Right lobe of liver (tissue), 6 donors: ENCODE measurements around the gene ZFAND6. TPM values are rescaled to one million over a fixed set of nuclear protein-coding genes. Genes with fewer than 3 reads are reported as not detected.

ENCODE experiments used
- ATAC-seq, 4 donors: fragments of 200-7000 bp; cut with Tn5 transposase; one replicate each; pipeline ENCODE4 v1.9.1; 2020; ENCODE audit warnings: mild to moderate bottlenecking in 4 of 4, moderate library complexity in 4 of 4
- DNase-seq, 3 donors: peaks; one replicate each; pipeline ENCODE4 v3.0.0-alpha.2; 2020
- H3K27ac ChIP-seq, 3 donors: fragments of 200-600 bp; one replicate each; pipeline ENCODE4 v1.8.0; 2022
- H3K27me3 ChIP-seq, 2 donors: fragments of 200-600 bp; one replicate each; pipeline ENCODE4 v1.8.0; 2022
- H3K36me3 ChIP-seq, 4 donors: fragments of 200-600 bp; sonication (generic) in 1 of 4; one replicate each; pipeline versions ENCODE4 v1.5.1 to v1.8.0; 2017 to 2022; ENCODE audit warnings: control low read depth in 1 of 4
- H3K4me1 ChIP-seq, 4 donors: fragments of 200-600 bp; sonication (generic) in 1 of 4; one replicate each; pipeline versions ENCODE4 v1.5.1 to v1.8.0; 2017 to 2022; ENCODE audit warnings: control low read depth in 1 of 4
- H3K4me3 ChIP-seq, 3 donors: fragments of 200-600 bp; one replicate each; pipeline ENCODE4 v1.8.0; 2022
- H3K9me3 ChIP-seq, 4 donors: fragments of 200-600 bp; sonication (generic) in 1 of 4; one replicate each; pipeline versions ENCODE4 v1.5.1 to v1.8.0; 2017 to 2022; ENCODE audit warnings: control low read depth in 1 of 4
- POLR2A ChIP-seq: fragments of 450-650 bp; IDR thresholded peaks from one replicate; pipeline ENCODE4 v1.6.1; 2017; ENCODE audit warnings: antibody characterized with exemption, mild to moderate bottlenecking
- WGBS: methylation state at CpG from one replicate; pipeline ENCODE4 v1.1.6; 2018; ENCODE audit warnings: low coverage, low lambda C conversion rate; ENCODE audit not compliant: insufficient coverage; ENCODE audit errors: missing lambda C conversion rate; 5-methylcytosine and 5-hydroxymethylcytosine counted together
- intact Hi-C, 2 donors: fragments of 100-400 bp; cut with DNase I; formaldehyde crosslinking; loops; one replicate each; pipeline versions ENCODE4 v1.11.2 to v1.14.1; 2022
- total RNA-seq, 6 experiments: library from RNA; depleted of rRNA in 2 of 6; stranded (reverse); fragments of >200 nt in 2 of 6; fragmentation: NEBNext Ultra II Directional in 3 of 6; extraction: Animal tissue kit (Norgen Biotek cat#: 25700) in 3 of 6; gene quantifications; one replicate each; pipeline versions ENCODE4 v1.1.0 to v1.2.4, GENCODE V29; 2016 to 2023
- TF ChIP-seq, protein P1 (sequence below), 4 donors: fragments of 200-600 bp in 3 of 4; fragments of 450-650 bp in 1 of 4; IDR thresholded peaks; one replicate each; pipeline versions ENCODE4 v1.5.1 to v1.8.0; 2016 to 2022; ENCODE audit warnings: antibody characterized with exemption in 4 of 4, mild to moderate bottlenecking in 2 of 4
- donor health status: DM: no; HTN: yes; CAD: no.
- donor health status: DM: no; HTN: no; CAD: no.
- donor health status: DM: no; HTN: no; CAD: no.
- donor health status: DM: no; HTN: yes; CAD: no.
- donor health status: DM: no; HTN: yes; CAD: no.

The ZFAND6 gene
- total RNA-seq, 6 experiments from 2014 or later = 46.1 to 111 (median 48.9) TPM

DNA sequence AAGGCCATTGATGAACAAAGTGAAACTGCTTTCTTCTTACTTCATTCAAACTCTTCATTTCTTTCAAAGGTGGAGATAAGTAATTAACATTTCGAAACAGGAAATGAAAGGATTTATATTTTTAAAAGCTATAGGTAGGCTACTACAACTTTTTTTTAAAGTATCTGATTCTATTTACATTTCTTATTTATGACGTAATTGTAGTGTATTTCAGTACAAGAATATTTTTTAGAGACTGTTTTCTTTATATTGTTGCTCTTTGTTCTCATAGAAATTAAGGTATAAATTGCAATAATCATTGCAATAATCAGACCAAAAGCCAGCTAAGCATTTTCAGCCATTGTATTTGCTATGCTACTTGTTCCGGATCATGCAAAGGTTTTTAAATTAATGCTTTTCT lies 13.7 kb downstream of the ZFAND6 start:
- intact Hi-C loops = no loop called here
- no peak for ATAC-seq
- 19% methylated on average over 3 of the region's 3 CpGs for WGBS
- Histone ChIP-seq H3K27ac (no peak overlapping the region), H3K9me3 (no peaks in the 10 kb centered on the region), H3K36me3 (no peaks in the 10 kb centered on the region), H3K4me3 (peak overlapping the region in 1 of 3 donors; percentile 48), H3K27me3 (no peaks in the 10 kb centered on the region), H3K4me1 (peaks cover 0 to 77% (median 25%) of the 10 kb centered on the region in 4 donors)
- TF ChIP-seq, protein P1, sequence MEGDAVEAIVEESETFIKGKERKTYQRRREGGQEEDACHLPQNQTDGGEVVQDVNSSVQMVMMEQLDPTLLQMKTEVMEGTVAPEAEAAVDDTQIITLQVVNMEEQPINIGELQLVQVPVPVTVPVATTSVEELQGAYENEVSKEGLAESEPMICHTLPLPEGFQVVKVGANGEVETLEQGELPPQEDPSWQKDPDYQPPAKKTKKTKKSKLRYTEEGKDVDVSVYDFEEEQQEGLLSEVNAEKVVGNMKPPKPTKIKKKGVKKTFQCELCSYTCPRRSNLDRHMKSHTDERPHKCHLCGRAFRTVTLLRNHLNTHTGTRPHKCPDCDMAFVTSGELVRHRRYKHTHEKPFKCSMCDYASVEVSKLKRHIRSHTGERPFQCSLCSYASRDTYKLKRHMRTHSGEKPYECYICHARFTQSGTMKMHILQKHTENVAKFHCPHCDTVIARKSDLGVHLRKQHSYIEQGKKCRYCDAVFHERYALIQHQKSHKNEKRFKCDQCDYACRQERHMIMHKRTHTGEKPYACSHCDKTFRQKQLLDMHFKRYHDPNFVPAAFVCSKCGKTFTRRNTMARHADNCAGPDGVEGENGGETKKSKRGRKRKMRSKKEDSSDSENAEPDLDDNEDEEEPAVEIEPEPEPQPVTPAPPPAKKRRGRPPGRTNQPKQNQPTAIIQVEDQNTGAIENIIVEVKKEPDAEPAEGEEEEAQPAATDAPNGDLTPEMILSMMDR (IDR thresholded peaks at IDR 0.05) = no peak
- TF ChIP-seq POLR2A = no peak
- DNase-seq = no peak

DNA sequence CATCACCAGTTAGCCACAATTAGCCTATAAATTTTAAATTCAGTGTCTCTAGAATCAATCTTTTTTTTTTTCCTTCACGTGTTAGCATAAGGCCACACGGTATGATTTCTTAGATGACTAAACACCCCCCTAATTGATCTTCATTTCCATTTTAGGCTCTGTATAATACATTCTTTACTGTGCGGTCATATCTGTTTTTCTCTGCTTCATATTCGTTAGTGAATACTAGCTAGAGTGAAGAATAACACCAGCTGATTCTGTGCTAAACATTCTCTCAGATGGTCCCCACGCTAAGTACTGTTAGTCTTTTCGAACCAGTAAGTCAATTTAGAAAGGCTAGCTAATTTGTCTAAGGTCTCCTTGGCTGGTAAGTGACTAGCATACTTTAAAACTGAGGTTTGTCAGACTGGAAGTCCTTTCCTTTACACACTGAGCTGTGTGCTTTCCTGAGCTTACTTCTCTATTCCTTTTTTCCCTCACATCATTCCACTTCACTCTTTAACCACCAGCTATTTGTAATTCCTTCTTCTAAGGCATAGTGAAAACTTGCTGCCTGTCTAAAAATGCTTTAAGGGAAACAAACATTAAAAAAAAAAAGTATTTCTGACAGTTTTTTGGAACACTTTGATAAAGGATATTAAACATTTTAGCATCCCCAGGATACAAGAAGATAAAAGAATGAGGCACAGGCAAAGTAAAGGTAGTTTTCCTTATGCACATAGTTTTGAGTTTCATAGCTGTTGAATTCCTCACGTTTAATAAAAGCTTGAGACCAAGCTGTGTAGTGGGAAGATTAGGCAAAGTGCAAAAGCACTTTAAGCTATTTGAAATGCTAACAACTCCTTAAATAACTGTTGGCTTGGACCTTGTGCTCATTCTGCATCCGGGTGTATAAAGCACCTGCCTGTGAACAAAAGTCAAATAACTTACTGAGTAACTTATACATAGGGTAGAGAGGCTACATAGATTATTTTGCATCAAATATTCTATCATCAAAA lies 17.1 kb downstream of the ZFAND6 start:
- Histone ChIP-seq H3K27ac (no peak overlapping the region), H3K4me3 (no peak overlapping the region), H3K4me1 (peaks cover 0 to 48% (median 12%) of the 10 kb centered on the region in 4 donors), H3K36me3 (no peaks in the 10 kb centered on the region), H3K9me3 (no peaks in the 10 kb centered on the region), H3K27me3 (no peaks in the 10 kb centered on the region)
- ATAC-seq (peak; percentile 18 to 33 (median 26)), DNase-seq (no peak)
- TF ChIP-seq, protein P1 (IDR thresholded peaks at IDR 0.05) = no peak
- no peak for TF ChIP-seq POLR2A
- 47% methylated on average over 8 of the region's 8 CpGs for WGBS
- intact Hi-C loops = no loop called here

DNA sequence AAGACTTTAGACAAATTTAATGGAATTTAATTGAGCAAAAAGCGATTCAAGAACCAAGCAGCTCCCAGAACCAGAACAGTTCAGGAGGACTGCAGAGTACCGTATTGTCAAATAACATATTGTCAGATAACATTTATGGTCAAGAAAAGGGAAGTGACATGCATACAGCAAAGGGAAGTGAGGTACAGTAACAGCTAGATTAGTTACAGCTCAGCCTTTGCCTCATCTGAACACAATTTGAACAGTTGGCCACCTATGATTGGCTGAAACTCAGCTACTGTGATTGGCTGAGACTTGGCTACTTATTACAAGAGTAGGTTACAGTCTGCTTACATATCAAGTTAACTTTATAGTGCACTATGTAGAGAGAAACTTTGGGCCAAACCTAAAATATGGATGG lies 21.9 kb downstream of the ZFAND6 start:
- ATAC-seq (peak in 2 of 4 donors; percentile 23 to 40), DNase-seq (no peak)
- no peaks in the 10 kb centered on the region for H3K27me3 ChIP-seq
- intact Hi-C loops = no loop called here
- no peaks in the 10 kb centered on the region for H3K9me3 ChIP-seq
- no peak overlapping the region for H3K27ac ChIP-seq
- H3K4me1 ChIP-seq = peaks cover 0 to 45% (median 4%) of the 10 kb centered on the region in 4 donors
- no peak overlapping the region for H3K4me3 ChIP-seq
- WGBS = 80% methylated on average over 1 of the region's 2 CpGs
- H3K36me3 ChIP-seq = no peaks in the 10 kb centered on the region
- TF ChIP-seq, protein P1 (IDR thresholded peaks at IDR 0.05) = no peak
- TF ChIP-seq POLR2A = no peak

DNA sequence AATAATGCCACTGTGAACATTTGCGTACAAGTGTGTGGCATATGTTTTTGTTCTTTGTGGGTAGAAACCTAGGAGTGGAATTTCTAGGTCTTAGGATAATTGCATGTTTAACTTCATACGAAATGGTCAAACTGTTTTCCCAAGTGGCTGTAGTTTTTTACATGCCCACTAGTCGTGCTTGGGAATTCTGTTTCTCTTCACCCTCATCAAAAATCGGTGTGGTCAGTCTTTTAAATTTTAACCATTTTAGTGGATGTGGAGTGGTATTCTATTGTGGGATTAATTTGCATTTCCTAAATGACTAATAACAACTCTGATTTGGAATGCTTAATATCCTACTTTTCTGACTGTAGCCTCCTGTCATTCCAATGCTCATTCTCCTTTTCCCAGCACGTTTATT lies 27.6 kb downstream of the ZFAND6 start:
- intact Hi-C loops = no loop called here
- Histone ChIP-seq H3K9me3 (no peaks in the 10 kb centered on the region), H3K36me3 (no peaks in the 10 kb centered on the region), H3K4me1 (peaks cover 0 to 27% (median 0%) of the 10 kb centered on the region in 4 donors), H3K4me3 (no peak overlapping the region), H3K27ac (no peak overlapping the region), H3K27me3 (no peaks in the 10 kb centered on the region)
- 44% methylated on average over 5 of the region's 5 CpGs for WGBS
- DNase-seq (no peak), ATAC-seq (no peak)
- TF ChIP-seq POLR2A = no peak
- TF ChIP-seq, protein P1 (IDR thresholded peaks at IDR 0.05) = no peak
